WTC11 (cell line): ENCODE results near the gene FAAH2. TPM values are rescaled to one million over a fixed set of nuclear protein-coding genes. Genes with fewer than 3 reads are reported as not detected.

ENCODE experiments used
- ATAC-seq: fragments of 200-7000 bp; cut with Tn5 transposase; 2 replicates; pipeline ENCODE4 v1.10.0; 2021; ENCODE audit warnings: mild to moderate bottlenecking, moderate library complexity
- CTCF ChIA-PET: fragments of 300-600 bp; sonication (Branson Sonifier 250); formaldehyde crosslinking; loops from one replicate; lab custom pipeline; 2021; ENCODE audit warnings: antibody characterized with exemption; lab: Charles Lee
- POLR2A ChIA-PET: fragments of 350-600 bp; sonication (Branson Sonifier 250); formaldehyde crosslinking; loops from one replicate; lab custom pipeline; 2021; ENCODE audit warnings: antibody characterized with exemption; lab: Charles Lee
- DNase-seq: peaks from one replicate; pipeline ENCODE4 v3.0.0; 2021; ENCODE audit warnings: low spot score
- H3K27ac Mint-ChIP-seq: 2 replicates; pipeline ENCODE4 v1.8.0; 2021; ENCODE audit warnings: mixed read lengths
- H3K27me3 Mint-ChIP-seq: 2 replicates; pipeline ENCODE4 v1.8.0; 2021; ENCODE audit warnings: low read depth, mild to moderate bottlenecking, moderate library complexity, mixed read lengths
- H3K36me3 Mint-ChIP-seq: 2 replicates; pipeline ENCODE4 v1.8.0; 2021; ENCODE audit warnings: mixed read lengths
- H3K4me1 Mint-ChIP-seq: 2 replicates; pipeline ENCODE4 v1.8.0; 2022; ENCODE audit warnings: mixed read lengths
- H3K4me3 Mint-ChIP-seq: 2 replicates; pipeline ENCODE4 v1.8.0; 2021; ENCODE audit warnings: mild to moderate bottlenecking, moderate library complexity, mixed read lengths
- H3K9me3 Mint-ChIP-seq: 2 replicates; pipeline ENCODE4 v1.8.0; 2021; ENCODE audit warnings: mixed read lengths
- ATF2 ChIP-seq: sonication (generic); formaldehyde crosslinking; IDR thresholded peaks from 2 replicates; pipeline ENCODE4 v1.8.1; 2022; ENCODE audit warnings: low read depth, missing genetic modification reagents, borderline replicate concordance
- CREM ChIP-seq: sonication (generic); formaldehyde crosslinking; IDR thresholded peaks from 2 replicates; pipeline ENCODE4 v1.8.1; 2022; ENCODE audit warnings: mild to moderate bottlenecking, missing genetic modification reagents, moderate library complexity
- GABPB1 ChIP-seq: sonication (generic); formaldehyde crosslinking; IDR thresholded peaks from 2 replicates; pipeline ENCODE4 v1.8.1; 2023; ENCODE audit warnings: mild to moderate bottlenecking, missing genetic modification reagents
- GRHL2 ChIP-seq: fragments of 250-450 bp; sonication (Bioruptor Pico); IDR thresholded peaks from 2 replicates; pipeline ENCODE4 v1.8.0; 2022; ENCODE audit warnings: mild to moderate bottlenecking, moderate library complexity; ENCODE audit not compliant: insufficient replicate concordance, severe bottlenecking
- HMGA2 ChIP-seq: fragments of 250-450 bp; sonication (Bioruptor Pico); IDR thresholded peaks from 2 replicates; pipeline ENCODE4 v1.4.0; 2021; ENCODE audit warnings: mild to moderate bottlenecking, moderate library complexity
- JUN ChIP-seq: sonication (generic); formaldehyde crosslinking; IDR thresholded peaks from 2 replicates; pipeline ENCODE4 v1.8.0; 2023; ENCODE audit warnings: mild to moderate bottlenecking, missing genetic modification reagents
- NFE2L1 ChIP-seq: sonication (generic); formaldehyde crosslinking; IDR thresholded peaks from 2 replicates; pipeline ENCODE4 v1.8.1; 2023; ENCODE audit warnings: missing genetic modification reagents
- NFYB ChIP-seq: sonication (generic); formaldehyde crosslinking; conservative IDR thresholded peaks from 2 replicates; pipeline ENCODE4 v1.8.0; 2022; ENCODE audit warnings: low read depth, missing genetic modification reagents
- NR2C2 ChIP-seq: sonication (generic); formaldehyde crosslinking; IDR thresholded peaks from 2 replicates; pipeline ENCODE4 v1.8.0; 2022; ENCODE audit warnings: mild to moderate bottlenecking, missing genetic modification reagents
- SP1 ChIP-seq: sonication (generic); formaldehyde crosslinking; conservative IDR thresholded peaks from 2 replicates; pipeline ENCODE4 v1.8.1; 2022; ENCODE audit warnings: missing genetic modification reagents
- TCF7 ChIP-seq: sonication (generic); formaldehyde crosslinking; IDR thresholded peaks from 2 replicates; pipeline ENCODE4 v1.8.0; 2022; ENCODE audit warnings: mild to moderate bottlenecking, low read depth, missing genetic modification reagents, moderate library complexity
- TP53 ChIP-seq: sonication (generic); formaldehyde crosslinking; IDR thresholded peaks from 2 replicates; pipeline ENCODE4 v1.8.1; 2023; ENCODE audit warnings: mild to moderate bottlenecking, missing genetic modification reagents
- ZBTB43 ChIP-seq: sonication (generic); formaldehyde crosslinking; IDR thresholded peaks from 2 replicates; pipeline ENCODE4 v1.8.1; 2023; ENCODE audit warnings: mild to moderate bottlenecking, missing genetic modification reagents
- ZNF671 ChIP-seq: fragments of 250-450 bp; sonication (Bioruptor Pico); IDR thresholded peaks from 2 replicates; pipeline ENCODE4 v1.8.0; 2021; ENCODE audit warnings: mild to moderate bottlenecking
- total RNA-seq: library from RNA; stranded (reverse); gene quantifications from 3 replicates; pipeline ENCODE4 v1.2.3, GENCODE V29; 2021
- TF ChIP-seq, protein P1 (sequence below): fragments of 250-450 bp; sonication (Bioruptor Pico); IDR thresholded peaks from 2 replicates; pipeline ENCODE4 v1.9.0; 2021; ENCODE audit warnings: mild to moderate bottlenecking, borderline replicate concordance
- TF ChIP-seq, protein P2 (sequence below): fragments of 250-450 bp; sonication (Bioruptor Pico); IDR thresholded peaks from 2 replicates; pipeline ENCODE4 v1.8.0; 2021; ENCODE audit warnings: mild to moderate bottlenecking
- TF ChIP-seq, protein P3 (sequence below): fragments of 250-450 bp; sonication (Bioruptor Pico); IDR thresholded peaks from 2 replicates; pipeline ENCODE4 v2.1.2; 2022; ENCODE audit warnings: mild to moderate bottlenecking, moderate library complexity

FAAH2 gene
- total RNA-seq, 1 experiment from 2014 or later, result 5.0 TPM

- DNase-seq (no peak), ATAC-seq (no peak)
- peaks cover 11% of the 10 kb centered on the region for H3K9me3 Mint-ChIP-seq
- ChIA-PET CTCF (no interaction called here), POLR2A (no interaction called here)
- no peaks in the 10 kb centered on the region for H3K36me3 Mint-ChIP-seq
- no peak overlapping the region for H3K4me3 Mint-ChIP-seq
- no peak for TF ChIP-seq NFE2L1 (CRISPR knock-in tag)
- TF ChIP-seq, protein P1, sequence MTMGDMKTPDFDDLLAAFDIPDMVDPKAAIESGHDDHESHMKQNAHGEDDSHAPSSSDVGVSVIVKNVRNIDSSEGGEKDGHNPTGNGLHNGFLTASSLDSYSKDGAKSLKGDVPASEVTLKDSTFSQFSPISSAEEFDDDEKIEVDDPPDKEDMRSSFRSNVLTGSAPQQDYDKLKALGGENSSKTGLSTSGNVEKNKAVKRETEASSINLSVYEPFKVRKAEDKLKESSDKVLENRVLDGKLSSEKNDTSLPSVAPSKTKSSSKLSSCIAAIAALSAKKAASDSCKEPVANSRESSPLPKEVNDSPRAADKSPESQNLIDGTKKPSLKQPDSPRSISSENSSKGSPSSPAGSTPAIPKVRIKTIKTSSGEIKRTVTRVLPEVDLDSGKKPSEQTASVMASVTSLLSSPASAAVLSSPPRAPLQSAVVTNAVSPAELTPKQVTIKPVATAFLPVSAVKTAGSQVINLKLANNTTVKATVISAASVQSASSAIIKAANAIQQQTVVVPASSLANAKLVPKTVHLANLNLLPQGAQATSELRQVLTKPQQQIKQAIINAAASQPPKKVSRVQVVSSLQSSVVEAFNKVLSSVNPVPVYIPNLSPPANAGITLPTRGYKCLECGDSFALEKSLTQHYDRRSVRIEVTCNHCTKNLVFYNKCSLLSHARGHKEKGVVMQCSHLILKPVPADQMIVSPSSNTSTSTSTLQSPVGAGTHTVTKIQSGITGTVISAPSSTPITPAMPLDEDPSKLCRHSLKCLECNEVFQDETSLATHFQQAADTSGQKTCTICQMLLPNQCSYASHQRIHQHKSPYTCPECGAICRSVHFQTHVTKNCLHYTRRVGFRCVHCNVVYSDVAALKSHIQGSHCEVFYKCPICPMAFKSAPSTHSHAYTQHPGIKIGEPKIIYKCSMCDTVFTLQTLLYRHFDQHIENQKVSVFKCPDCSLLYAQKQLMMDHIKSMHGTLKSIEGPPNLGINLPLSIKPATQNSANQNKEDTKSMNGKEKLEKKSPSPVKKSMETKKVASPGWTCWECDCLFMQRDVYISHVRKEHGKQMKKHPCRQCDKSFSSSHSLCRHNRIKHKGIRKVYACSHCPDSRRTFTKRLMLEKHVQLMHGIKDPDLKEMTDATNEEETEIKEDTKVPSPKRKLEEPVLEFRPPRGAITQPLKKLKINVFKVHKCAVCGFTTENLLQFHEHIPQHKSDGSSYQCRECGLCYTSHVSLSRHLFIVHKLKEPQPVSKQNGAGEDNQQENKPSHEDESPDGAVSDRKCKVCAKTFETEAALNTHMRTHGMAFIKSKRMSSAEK, result no peak
- TF ChIP-seq, protein P2, sequence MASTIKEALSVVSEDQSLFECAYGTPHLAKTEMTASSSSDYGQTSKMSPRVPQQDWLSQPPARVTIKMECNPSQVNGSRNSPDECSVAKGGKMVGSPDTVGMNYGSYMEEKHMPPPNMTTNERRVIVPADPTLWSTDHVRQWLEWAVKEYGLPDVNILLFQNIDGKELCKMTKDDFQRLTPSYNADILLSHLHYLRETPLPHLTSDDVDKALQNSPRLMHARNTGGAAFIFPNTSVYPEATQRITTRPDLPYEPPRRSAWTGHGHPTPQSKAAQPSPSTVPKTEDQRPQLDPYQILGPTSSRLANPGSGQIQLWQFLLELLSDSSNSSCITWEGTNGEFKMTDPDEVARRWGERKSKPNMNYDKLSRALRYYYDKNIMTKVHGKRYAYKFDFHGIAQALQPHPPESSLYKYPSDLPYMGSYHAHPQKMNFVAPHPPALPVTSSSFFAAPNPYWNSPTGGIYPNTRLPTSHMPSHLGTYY (CRISPR knock-in tag), result no peak
- TF ChIP-seq SP1 (CRISPR knock-in tag), result no peak
- no peak for TF ChIP-seq CREM (CRISPR knock-in tag)
- no peak for TF ChIP-seq NR2C2 (CRISPR knock-in tag)
- TF ChIP-seq TCF7, result no peak
- TF ChIP-seq ZNF671 (CRISPR knock-in tag), result no peak
- TF ChIP-seq GABPB1 (CRISPR knock-in tag), result no peak
- no peak for TF ChIP-seq JUN (CRISPR knock-in tag)
- no peak for TF ChIP-seq NFYB (CRISPR knock-in tag)
- TF ChIP-seq ZBTB43, result no peak
- TF ChIP-seq GRHL2 (CRISPR knock-in tag), result no peak
- TF ChIP-seq ATF2 (CRISPR knock-in tag), result no peak
- no peak for TF ChIP-seq TP53
- no peak for TF ChIP-seq HMGA2 (CRISPR knock-in tag)
- TF ChIP-seq, protein P3, sequence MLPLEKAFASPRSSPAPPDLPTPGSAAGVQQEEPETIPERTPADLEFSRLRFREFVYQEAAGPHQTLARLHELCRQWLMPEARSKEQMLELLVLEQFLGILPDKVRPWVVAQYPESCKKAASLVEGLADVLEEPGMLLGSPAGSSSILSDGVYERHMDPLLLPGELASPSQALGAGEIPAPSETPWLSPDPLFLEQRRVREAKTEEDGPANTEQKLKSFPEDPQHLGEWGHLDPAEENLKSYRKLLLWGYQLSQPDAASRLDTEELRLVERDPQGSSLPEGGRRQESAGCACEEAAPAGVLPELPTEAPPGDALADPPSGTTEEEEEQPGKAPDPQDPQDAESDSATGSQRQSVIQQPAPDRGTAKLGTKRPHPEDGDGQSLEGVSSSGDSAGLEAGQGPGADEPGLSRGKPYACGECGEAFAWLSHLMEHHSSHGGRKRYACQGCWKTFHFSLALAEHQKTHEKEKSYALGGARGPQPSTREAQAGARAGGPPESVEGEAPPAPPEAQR (CRISPR knock-in tag), result no peak
- no peak overlapping the region for H3K27ac Mint-ChIP-seq
- H3K27me3 Mint-ChIP-seq, result peaks cover 2% of the 10 kb centered on the region; the same call in 1 of the 2 replicates
- no peaks in the 10 kb centered on the region for H3K4me1 Mint-ChIP-seq
Measured at GRCh38 chrX:57519578-57520118, 233.1 kb downstream of the FAAH2 start.
